Neural cell (in vitro differentiated cells): Measurements from ENCODE around the gene THEM4. TPM values are rescaled to one million over a fixed set of nuclear protein-coding genes. Genes with fewer than 3 reads are reported as not detected.

Source experiments
- H2AFZ ChIP-seq: fragments of 200-600, 300-800 bp; sonication (generic), shearing (Covaris generic); 2 replicates; pipeline ENCODE4 v1.6.0; 2014; ENCODE audit warnings: low read depth, mild to moderate bottlenecking, antibody characterized with exemption, low read length, moderate library complexity
- H3F3A ChIP-seq: fragments of 200-600 bp; shearing (Covaris generic); 2 replicates; pipeline ENCODE4 v1.6.1; 2016; ENCODE audit warnings: mild to moderate bottlenecking, moderate library complexity, mixed read lengths, antibody characterized with exemption, low read length; ENCODE audit not compliant: insufficient read depth, poor library complexity, severe bottlenecking
- H3K27ac ChIP-seq: fragments of 200-600, 300-800 bp; sonication (generic), shearing (Covaris generic); 2 replicates; pipeline ENCODE4 v1.5.1; 2014; ENCODE audit warnings: mild to moderate bottlenecking, low read length, moderate library complexity
- H3K27me3 ChIP-seq: fragments of 300-800, 200-600 bp; sonication (generic), shearing (Covaris generic); 2 replicates; pipeline ENCODE4 v1.6.0; 2014; ENCODE audit warnings: mild to moderate bottlenecking, low read depth, low read length, moderate library complexity; ENCODE audit not compliant: insufficient read depth
- H3K36me3 ChIP-seq: fragments of 300-800, 200-600 bp; sonication (generic), shearing (Covaris generic); 2 replicates; pipeline ENCODE4 v1.5.1; 2014; ENCODE audit warnings: mild to moderate bottlenecking, antibody characterized with exemption, low read length, moderate library complexity; ENCODE audit not compliant: insufficient read depth
- H3K4me2 ChIP-seq: fragments of 300-800, 200-600 bp; sonication (generic), shearing (Covaris generic); 2 replicates; pipeline ENCODE4 v1.6.0; 2014; ENCODE audit warnings: mild to moderate bottlenecking, low read length
- H3K4me3 ChIP-seq: fragments of 300-800, 200-600 bp; sonication (generic), shearing (Covaris generic); 2 replicates; pipeline ENCODE4 v1.5.1; 2014; ENCODE audit warnings: mild to moderate bottlenecking, low read length, moderate library complexity
- H3K79me2 ChIP-seq: fragments of 200-600 bp; shearing (Covaris generic); replicated peaks from 2 replicates; pipeline ENCODE4 v1.6.0; 2014; ENCODE audit warnings: mild to moderate bottlenecking, low read length, moderate library complexity; ENCODE audit not compliant: insufficient read depth
- H3K9ac ChIP-seq: fragments of 300-800, 200-600 bp; sonication (generic), shearing (Covaris generic); 2 replicates; pipeline ENCODE4 v1.6.1; 2016; ENCODE audit warnings: mild to moderate bottlenecking, low read length, mixed read lengths
- H3K9me2 ChIP-seq: fragments of 200-600 bp; shearing (Covaris generic); 2 replicates; pipeline ENCODE4 v1.6.1; 2016; ENCODE audit warnings: mild to moderate bottlenecking, low read length, mixed read lengths; ENCODE audit not compliant: insufficient read depth
- H3K9me3 ChIP-seq: fragments of 200-600, 300-800 bp; sonication (generic), shearing (Covaris generic); 2 replicates; pipeline ENCODE4 v1.6.1; 2016; ENCODE audit warnings: mild to moderate bottlenecking, mixed run types, low read length, moderate library complexity, mixed read lengths
- H4K20me1 ChIP-seq: fragments of 200-600 bp; shearing (Covaris generic); 2 replicates; pipeline ENCODE4 v1.6.1; 2016; ENCODE audit warnings: mild to moderate bottlenecking, mixed run types; ENCODE audit not compliant: insufficient read depth
- EP300 ChIP-seq: fragments of 450-650 bp; conservative IDR thresholded peaks from 2 replicates; pipeline ENCODE4 v1.6.1; 2014; ENCODE audit warnings: antibody characterized with exemption, mild to moderate bottlenecking, moderate library complexity; ENCODE audit not compliant: poor library complexity, severe bottlenecking
- EZH2 ChIP-seq: fragments of 200-600, 300-800 bp; shearing (Covaris generic), sonication (generic); IDR thresholded peaks from 2 replicates; pipeline ENCODE4 v1.6.1; 2014; ENCODE audit warnings: antibody characterized with exemption, low read length, borderline replicate concordance, mild to moderate bottlenecking; ENCODE audit not compliant: insufficient read depth, poor library complexity, severe bottlenecking
- MXI1 ChIP-seq: fragments of 450-650 bp; conservative IDR thresholded peaks from 2 replicates; pipeline ENCODE4 v1.6.1; 2014; ENCODE audit warnings: antibody characterized with exemption, mild to moderate bottlenecking; ENCODE audit not compliant: poor library complexity, severe bottlenecking
- POLR2AphosphoS5 ChIP-seq: IDR thresholded peaks from 2 replicates; pipeline ENCODE4 v1.6.1; 2012
- RAD21 ChIP-seq: fragments of 450-650 bp; conservative IDR thresholded peaks from 2 replicates; pipeline ENCODE4 v1.6.1; 2014; ENCODE audit warnings: antibody characterized with exemption, mild to moderate bottlenecking, moderate library complexity
- SMC3 ChIP-seq: fragments of 450-650 bp; conservative IDR thresholded peaks from 2 replicates; pipeline ENCODE4 v1.6.1; 2014; ENCODE audit warnings: antibody characterized with exemption, mild to moderate bottlenecking, moderate library complexity; ENCODE audit not compliant: poor library complexity
- TAF1 ChIP-seq: IDR thresholded peaks from 2 replicates; pipeline ENCODE4 v1.6.1; 2012; ENCODE audit warnings: low read depth
- polyA plus RNA-seq: library from polyadenylated mRNA; depleted of rRNA; stranded (reverse); fragments of >200 nt; gene quantifications from 2 replicates; pipeline ENCODE4 v1.2.3, GENCODE V29; 2014
- TF ChIP-seq, protein P1 (sequence below): fragments of 450-650 bp; IDR thresholded peaks from 2 replicates; pipeline ENCODE4 v1.5.1; 2014; ENCODE audit warnings: antibody characterized with exemption, mild to moderate bottlenecking, moderate library complexity; ENCODE audit not compliant: poor library complexity, severe bottlenecking
- TF ChIP-seq, protein P2 (sequence below): IDR thresholded peaks from 2 replicates; pipeline ENCODE4 v1.6.1; 2012; ENCODE audit warnings: borderline replicate concordance

THEM4 gene
- polyA plus RNA-seq, 1 donor from 2014 or later = 11.3 TPM

DNA sequence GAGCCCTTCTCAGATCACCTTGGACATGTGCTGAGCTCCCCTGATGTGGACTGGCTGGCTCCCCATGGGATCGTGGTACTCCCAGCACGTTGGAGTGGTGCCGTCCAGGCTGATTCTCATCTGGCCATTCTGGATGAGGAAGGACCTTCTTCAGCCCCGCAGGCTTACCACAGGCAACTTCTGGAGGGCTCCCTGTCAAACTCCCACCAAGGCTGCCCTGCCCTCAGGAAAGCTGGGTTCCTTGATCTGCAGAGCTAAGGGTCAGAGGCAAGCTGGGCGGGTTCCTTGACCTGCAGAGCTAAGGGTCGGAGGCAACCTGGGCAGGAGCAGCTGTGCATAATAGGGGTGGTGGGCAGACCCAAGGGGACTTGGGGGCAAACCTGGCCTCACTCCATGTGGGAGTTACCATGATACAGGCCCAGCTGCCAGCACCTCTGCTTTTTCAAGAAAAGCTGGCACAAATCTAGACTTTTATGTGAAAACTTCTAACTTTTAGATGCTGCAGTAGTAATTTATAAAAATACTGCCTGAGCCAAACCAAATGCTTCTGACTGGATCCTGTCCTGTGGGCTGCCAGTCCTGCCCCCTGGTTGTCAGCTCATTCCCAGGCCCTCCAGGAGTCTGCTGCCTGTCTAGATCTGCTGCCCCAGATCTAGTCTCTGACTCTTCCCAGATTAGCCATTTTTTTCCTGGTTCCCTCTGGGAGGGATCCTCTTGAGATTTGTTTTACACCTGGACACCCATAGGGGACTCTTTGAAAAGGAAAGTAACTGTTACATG is 50.2 kb downstream of the THEM4 start:
- no peak overlapping the region for H3K9ac ChIP-seq
- H3K4me2 ChIP-seq = no peak overlapping the region
- no peaks in the 10 kb centered on the region for H3F3A ChIP-seq
- H2AFZ ChIP-seq = no peak overlapping the region
- TF ChIP-seq RAD21 = no peak
- no peak for TF ChIP-seq TAF1
- no peak for TF ChIP-seq MXI1
- TF ChIP-seq SMC3 = no peak
- TF ChIP-seq, protein P1, sequence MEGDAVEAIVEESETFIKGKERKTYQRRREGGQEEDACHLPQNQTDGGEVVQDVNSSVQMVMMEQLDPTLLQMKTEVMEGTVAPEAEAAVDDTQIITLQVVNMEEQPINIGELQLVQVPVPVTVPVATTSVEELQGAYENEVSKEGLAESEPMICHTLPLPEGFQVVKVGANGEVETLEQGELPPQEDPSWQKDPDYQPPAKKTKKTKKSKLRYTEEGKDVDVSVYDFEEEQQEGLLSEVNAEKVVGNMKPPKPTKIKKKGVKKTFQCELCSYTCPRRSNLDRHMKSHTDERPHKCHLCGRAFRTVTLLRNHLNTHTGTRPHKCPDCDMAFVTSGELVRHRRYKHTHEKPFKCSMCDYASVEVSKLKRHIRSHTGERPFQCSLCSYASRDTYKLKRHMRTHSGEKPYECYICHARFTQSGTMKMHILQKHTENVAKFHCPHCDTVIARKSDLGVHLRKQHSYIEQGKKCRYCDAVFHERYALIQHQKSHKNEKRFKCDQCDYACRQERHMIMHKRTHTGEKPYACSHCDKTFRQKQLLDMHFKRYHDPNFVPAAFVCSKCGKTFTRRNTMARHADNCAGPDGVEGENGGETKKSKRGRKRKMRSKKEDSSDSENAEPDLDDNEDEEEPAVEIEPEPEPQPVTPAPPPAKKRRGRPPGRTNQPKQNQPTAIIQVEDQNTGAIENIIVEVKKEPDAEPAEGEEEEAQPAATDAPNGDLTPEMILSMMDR = no peak
- TF ChIP-seq, protein P2, sequence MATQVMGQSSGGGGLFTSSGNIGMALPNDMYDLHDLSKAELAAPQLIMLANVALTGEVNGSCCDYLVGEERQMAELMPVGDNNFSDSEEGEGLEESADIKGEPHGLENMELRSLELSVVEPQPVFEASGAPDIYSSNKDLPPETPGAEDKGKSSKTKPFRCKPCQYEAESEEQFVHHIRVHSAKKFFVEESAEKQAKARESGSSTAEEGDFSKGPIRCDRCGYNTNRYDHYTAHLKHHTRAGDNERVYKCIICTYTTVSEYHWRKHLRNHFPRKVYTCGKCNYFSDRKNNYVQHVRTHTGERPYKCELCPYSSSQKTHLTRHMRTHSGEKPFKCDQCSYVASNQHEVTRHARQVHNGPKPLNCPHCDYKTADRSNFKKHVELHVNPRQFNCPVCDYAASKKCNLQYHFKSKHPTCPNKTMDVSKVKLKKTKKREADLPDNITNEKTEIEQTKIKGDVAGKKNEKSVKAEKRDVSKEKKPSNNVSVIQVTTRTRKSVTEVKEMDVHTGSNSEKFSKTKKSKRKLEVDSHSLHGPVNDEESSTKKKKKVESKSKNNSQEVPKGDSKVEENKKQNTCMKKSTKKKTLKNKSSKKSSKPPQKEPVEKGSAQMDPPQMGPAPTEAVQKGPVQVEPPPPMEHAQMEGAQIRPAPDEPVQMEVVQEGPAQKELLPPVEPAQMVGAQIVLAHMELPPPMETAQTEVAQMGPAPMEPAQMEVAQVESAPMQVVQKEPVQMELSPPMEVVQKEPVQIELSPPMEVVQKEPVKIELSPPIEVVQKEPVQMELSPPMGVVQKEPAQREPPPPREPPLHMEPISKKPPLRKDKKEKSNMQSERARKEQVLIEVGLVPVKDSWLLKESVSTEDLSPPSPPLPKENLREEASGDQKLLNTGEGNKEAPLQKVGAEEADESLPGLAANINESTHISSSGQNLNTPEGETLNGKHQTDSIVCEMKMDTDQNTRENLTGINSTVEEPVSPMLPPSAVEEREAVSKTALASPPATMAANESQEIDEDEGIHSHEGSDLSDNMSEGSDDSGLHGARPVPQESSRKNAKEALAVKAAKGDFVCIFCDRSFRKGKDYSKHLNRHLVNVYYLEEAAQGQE = no peak
- TF ChIP-seq EZH2 = no peak
- no peak for TF ChIP-seq POLR2AphosphoS5
- no peak for TF ChIP-seq EP300
- no peaks in the 10 kb centered on the region for H4K20me1 ChIP-seq
- no peak overlapping the region for H3K4me3 ChIP-seq
- H3K9me3 ChIP-seq = no peaks in the 10 kb centered on the region
- H3K27ac ChIP-seq = no peak overlapping the region
- no peaks in the 10 kb centered on the region for H3K79me2 ChIP-seq
- no peaks in the 10 kb centered on the region for H3K36me3 ChIP-seq
- no peaks in the 10 kb centered on the region for H3K9me2 ChIP-seq
- no peaks in the 10 kb centered on the region for H3K27me3 ChIP-seq

DNA sequence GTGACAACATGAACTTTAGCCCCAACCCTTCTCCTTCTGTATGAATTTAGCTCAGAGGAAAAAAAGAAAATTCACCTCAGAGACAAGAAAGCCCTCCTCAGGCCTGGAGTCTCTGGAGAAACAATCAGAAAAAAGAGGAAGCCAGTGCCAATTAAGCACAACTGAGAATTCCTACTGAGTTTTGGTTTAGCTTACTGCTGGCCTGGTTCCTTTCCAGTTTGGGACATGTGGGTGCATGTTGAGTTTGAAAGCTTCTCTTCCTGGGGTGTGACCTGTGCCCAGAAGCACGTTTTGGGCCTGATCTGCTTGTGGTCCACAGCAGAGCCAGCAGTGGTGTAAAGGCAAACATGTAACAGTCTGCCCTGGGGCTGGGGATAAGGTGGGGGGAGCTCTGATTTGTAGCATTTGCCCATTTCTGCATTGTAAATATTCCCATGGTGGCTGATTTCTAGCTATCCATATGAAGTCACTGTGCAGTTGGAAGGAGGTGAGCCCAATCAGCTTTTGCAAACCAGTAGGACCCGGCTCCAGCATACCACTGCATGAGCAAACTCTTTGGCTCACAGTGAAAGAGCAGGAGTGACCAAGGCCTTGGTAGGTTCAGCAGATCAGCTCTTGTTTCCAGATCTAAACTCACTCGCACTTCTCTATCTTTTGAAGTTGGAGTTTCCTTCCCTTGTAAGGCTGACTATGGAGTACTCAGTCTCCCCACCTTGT is 51.1 kb downstream of the THEM4 start:
- H3K79me2 ChIP-seq = no peaks in the 10 kb centered on the region
- no peaks in the 10 kb centered on the region for H3F3A ChIP-seq
- H3K36me3 ChIP-seq = no peaks in the 10 kb centered on the region
- no peak overlapping the region for H3K9ac ChIP-seq
- TF ChIP-seq RAD21 (no peak), EZH2 (no peak), SMC3 (no peak), POLR2AphosphoS5 (no peak), TAF1 (no peak), MXI1 (no peak), EP300 (no peak)
- TF ChIP-seq, protein P2 = no peak
- TF ChIP-seq, protein P1 = no peak
- H3K9me2 ChIP-seq = no peaks in the 10 kb centered on the region
- no peaks in the 10 kb centered on the region for H4K20me1 ChIP-seq
- H3K27ac ChIP-seq = no peak overlapping the region
- H3K9me3 ChIP-seq = no peaks in the 10 kb centered on the region
- H3K4me2 ChIP-seq = no peak overlapping the region
- H2AFZ ChIP-seq = no peak overlapping the region
- H3K27me3 ChIP-seq = no peaks in the 10 kb centered on the region
- H3K4me3 ChIP-seq = no peak overlapping the region
